Stomach (tissue), 4 donors: ENCODE data around the gene QPCT.
A peak's percentile ranks its signal among the peaks of the same experiment; 100 is the strongest.

Source experiments
- EP300 ChIP-seq: sonication (generic); formaldehyde crosslinking; IDR thresholded peaks from one replicate; pipeline ENCODE4 v1.6.1; 2017; ENCODE audit warnings: antibody characterized with exemption
- POLR2A ChIP-seq, 4 donors: fragments of 450-650 bp; IDR thresholded peaks; one replicate each; pipeline ENCODE4 v1.6.1; 2016; ENCODE audit warnings: antibody characterized with exemption in 4 of 4, control low read depth in 2 of 4, mild to moderate bottlenecking in 1 of 4, moderate library complexity in 1 of 4
- POLR2AphosphoS5 ChIP-seq, 3 donors: sonication (generic); formaldehyde crosslinking; IDR thresholded peaks; one replicate each; pipeline ENCODE4 v1.6.1; 2016; ENCODE audit warnings: antibody characterized with exemption in 3 of 3
- TF ChIP-seq, protein P1 (sequence below), 7 experiments: fragments of 450-650 bp in 4 of 7; fragments of 200-600 bp in 3 of 7; sonication (generic) in 3 of 7; IDR thresholded peaks; one replicate each; pipeline ENCODE4 v1.5.1; 2016 to 2019; ENCODE audit warnings: antibody characterized with exemption in 7 of 7, control low read depth in 2 of 7, mild to moderate bottlenecking in 1 of 7

DNA sequence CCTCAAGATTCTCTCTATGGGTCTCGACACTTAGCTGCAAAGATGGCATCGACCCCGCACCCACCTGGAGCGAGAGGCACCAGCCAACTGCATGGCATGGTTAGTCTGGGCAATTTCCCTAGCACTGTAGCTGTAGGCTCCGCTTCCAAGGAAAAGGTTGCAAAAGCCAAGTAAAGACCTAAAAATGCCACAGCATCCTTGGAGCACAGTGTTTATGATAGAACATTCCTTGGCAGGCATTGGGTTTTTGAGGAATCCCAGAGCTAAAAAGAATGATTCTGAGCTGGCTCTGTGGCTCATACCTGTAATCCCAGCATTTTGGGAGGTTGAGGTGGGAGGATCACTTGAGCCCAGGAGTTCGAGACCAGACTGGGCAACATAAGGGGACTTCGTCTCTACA, 22.9 kb downstream of the QPCT start:
- TF ChIP-seq, protein P1, sequence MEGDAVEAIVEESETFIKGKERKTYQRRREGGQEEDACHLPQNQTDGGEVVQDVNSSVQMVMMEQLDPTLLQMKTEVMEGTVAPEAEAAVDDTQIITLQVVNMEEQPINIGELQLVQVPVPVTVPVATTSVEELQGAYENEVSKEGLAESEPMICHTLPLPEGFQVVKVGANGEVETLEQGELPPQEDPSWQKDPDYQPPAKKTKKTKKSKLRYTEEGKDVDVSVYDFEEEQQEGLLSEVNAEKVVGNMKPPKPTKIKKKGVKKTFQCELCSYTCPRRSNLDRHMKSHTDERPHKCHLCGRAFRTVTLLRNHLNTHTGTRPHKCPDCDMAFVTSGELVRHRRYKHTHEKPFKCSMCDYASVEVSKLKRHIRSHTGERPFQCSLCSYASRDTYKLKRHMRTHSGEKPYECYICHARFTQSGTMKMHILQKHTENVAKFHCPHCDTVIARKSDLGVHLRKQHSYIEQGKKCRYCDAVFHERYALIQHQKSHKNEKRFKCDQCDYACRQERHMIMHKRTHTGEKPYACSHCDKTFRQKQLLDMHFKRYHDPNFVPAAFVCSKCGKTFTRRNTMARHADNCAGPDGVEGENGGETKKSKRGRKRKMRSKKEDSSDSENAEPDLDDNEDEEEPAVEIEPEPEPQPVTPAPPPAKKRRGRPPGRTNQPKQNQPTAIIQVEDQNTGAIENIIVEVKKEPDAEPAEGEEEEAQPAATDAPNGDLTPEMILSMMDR (IDR thresholded peaks at IDR 0.05): no peak
- TF ChIP-seq POLR2A (IDR thresholded peaks at IDR 0.05) (no peak), EP300 (no peak), POLR2AphosphoS5 (IDR thresholded peaks at IDR 0.05) (peak in 1 of 3 donors; percentile 19)
